Lower lobe of right lung (tissue), 2 donors: ENCODE results near the gene PLS3. TPM values are rescaled to one million over a fixed set of nuclear protein-coding genes. Genes with fewer than 3 reads are reported as not detected.
"Not testable (repeated sequence)": the region's sequence is repeated elsewhere in the genome, so short reads cannot be mapped to it uniquely, and the experiment has no call there.

ENCODE experiments used
- ATAC-seq, 2 donors: fragments of 200-7000 bp; cut with Tn5 transposase; one replicate each; pipeline ENCODE4 v1.9.1; 2020 to 2022; ENCODE audit warnings: mild to moderate bottlenecking in 2 of 2, moderate library complexity in 2 of 2
- DNase-seq: peaks from one replicate; pipeline ENCODE4 v3.0.0-alpha.2; 2020
- H3K27ac ChIP-seq: fragments of 200-600 bp; one replicate; pipeline ENCODE4 v1.8.0; 2022
- H3K27me3 ChIP-seq: fragments of 200-600 bp; one replicate; pipeline ENCODE4 v1.8.0; 2022; ENCODE audit warnings: low read depth
- H3K36me3 ChIP-seq: fragments of 200-600 bp; one replicate; pipeline ENCODE4 v1.8.0; 2022; ENCODE audit warnings: mild to moderate bottlenecking
- H3K4me1 ChIP-seq: fragments of 200-600 bp; one replicate; pipeline ENCODE4 v1.8.0; 2022
- H3K4me3 ChIP-seq: fragments of 200-600 bp; one replicate; pipeline ENCODE4 v1.8.0; 2022; ENCODE audit warnings: mild to moderate bottlenecking
- H3K9me3 ChIP-seq: fragments of 200-600 bp; one replicate; pipeline ENCODE4 v1.8.0; 2022
- intact Hi-C: fragments of 100-400 bp; cut with DNase I; formaldehyde crosslinking; loops from one replicate; pipeline ENCODE4 v1.11.0; 2022
- total RNA-seq: library from RNA; stranded (reverse); fragmentation: NEBNext Ultra II Directional; extraction: Animal tissue kit (Norgen Biotek cat#: 25700); gene quantifications from one replicate; pipeline ENCODE4 v1.2.1, GENCODE V29; 2021
- TF ChIP-seq, protein P1 (sequence below): fragments of 200-600 bp; IDR thresholded peaks from one replicate; pipeline ENCODE4 v1.8.0; 2022; ENCODE audit warnings: antibody characterized with exemption, mild to moderate bottlenecking
- donor health status: DM: no; HTN: yes; CAD: no; lungs with severe emphysema.

PLS3 gene
- total RNA-seq, 1 donor from 2014 or later: 138 TPM

DNA sequence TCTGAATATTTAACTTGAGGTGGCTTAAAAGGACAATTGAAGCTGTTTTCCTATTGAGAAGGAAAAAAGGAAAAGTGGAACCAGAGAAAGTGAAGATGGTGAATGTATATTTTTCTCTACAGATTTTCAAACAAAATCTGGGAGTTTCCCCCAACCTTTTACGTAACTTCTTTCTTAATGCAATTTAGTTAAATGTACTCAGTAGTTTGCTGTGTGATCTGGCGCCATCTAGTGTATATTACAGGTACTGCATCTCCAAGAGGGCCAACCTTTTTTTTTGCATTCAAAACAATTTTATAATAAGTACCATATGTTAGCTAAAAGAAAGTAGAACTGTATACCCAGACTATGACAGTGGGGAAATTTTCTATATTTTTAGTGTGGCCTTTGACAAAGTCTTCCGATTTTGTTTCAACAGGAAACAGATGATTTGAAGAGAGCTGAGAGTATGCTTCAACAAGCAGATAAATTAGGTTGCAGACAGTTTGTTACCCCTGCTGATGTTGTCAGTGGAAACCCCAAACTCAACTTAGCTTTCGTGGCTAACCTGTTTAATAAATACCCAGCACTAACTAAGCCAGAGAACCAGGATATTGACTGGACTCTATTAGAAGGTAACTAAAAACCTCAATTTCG lies 82.0 kb downstream of the PLS3 start:
- H3K4me1 ChIP-seq: peaks cover 9% of the 10 kb centered on the region
- no peaks in the 10 kb centered on the region for H3K27me3 ChIP-seq
- no peaks in the 10 kb centered on the region for H3K9me3 ChIP-seq
- peaks cover 38% of the 10 kb centered on the region for H3K36me3 ChIP-seq
- DNase-seq: no peak
- TF ChIP-seq, protein P1, sequence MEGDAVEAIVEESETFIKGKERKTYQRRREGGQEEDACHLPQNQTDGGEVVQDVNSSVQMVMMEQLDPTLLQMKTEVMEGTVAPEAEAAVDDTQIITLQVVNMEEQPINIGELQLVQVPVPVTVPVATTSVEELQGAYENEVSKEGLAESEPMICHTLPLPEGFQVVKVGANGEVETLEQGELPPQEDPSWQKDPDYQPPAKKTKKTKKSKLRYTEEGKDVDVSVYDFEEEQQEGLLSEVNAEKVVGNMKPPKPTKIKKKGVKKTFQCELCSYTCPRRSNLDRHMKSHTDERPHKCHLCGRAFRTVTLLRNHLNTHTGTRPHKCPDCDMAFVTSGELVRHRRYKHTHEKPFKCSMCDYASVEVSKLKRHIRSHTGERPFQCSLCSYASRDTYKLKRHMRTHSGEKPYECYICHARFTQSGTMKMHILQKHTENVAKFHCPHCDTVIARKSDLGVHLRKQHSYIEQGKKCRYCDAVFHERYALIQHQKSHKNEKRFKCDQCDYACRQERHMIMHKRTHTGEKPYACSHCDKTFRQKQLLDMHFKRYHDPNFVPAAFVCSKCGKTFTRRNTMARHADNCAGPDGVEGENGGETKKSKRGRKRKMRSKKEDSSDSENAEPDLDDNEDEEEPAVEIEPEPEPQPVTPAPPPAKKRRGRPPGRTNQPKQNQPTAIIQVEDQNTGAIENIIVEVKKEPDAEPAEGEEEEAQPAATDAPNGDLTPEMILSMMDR: peak; percentile 82
- intact Hi-C loops: no loop called here
- H3K27ac ChIP-seq: no peak overlapping the region
- no peak overlapping the region for H3K4me3 ChIP-seq
- peak; percentile 59 to 72 for ATAC-seq

DNA sequence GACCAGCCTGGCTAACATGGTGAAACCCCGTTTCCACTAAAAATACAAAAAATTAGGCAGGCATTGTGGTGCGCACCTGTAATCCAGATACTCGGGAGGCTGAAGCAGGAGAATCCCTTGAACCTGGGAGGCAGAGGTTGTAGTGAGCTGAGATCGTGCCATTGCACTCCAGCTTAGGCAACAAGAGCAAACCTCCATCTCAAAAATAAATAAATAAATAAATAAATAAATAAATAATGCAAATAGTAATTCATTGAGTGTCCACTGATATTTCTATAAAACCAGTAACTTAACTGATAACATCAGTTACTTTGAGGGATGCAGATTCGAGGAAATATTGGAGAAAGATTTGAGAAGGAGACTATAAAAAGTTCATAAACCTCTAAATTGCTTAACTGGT lies 83.4 kb downstream of the PLS3 start:
- H3K4me3 ChIP-seq, DNase-seq, H3K27me3 ChIP-seq, ATAC-seq, H3K27ac ChIP-seq, intact Hi-C loops, H3K4me1 ChIP-seq, H3K9me3 ChIP-seq: not testable (repeated sequence)
- peaks cover 47% of the 10 kb centered on the region for H3K36me3 ChIP-seq

DNA sequence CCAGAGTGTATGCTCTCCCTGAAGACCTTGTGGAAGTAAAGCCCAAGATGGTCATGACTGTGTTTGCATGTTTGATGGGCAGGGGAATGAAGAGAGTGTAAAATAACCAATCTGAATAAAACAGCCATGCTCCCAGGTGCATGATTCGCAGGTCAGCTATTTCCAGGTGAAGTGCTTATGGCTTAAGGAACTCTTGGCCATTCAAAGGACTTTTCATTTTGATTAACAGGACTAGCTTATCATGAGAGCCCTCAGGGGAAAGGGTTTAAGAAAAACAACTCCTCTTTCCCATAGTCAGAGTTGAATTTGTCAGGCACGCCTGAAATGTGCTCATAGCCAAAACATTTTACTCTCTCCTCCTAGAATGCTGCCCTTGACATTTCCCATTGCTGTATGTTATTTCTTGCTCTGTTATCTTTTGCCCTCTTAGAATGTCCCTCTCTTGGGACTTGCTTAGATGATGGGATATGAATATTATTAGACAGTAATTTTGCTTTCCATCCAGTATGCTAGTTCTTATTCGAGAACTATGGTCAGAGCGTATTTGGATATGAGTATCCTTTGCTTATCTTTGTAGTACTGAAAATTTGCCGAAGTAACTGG lies 88.6 kb downstream of the PLS3 start:
- H3K36me3 ChIP-seq: peaks cover 50% of the 10 kb centered on the region
- no peaks in the 10 kb centered on the region for H3K4me1 ChIP-seq
- no peak overlapping the region for H3K27ac ChIP-seq
- no peaks in the 10 kb centered on the region for H3K9me3 ChIP-seq
- intact Hi-C loops: no loop called here
- H3K27me3 ChIP-seq: no peaks in the 10 kb centered on the region
- ATAC-seq: peak; percentile 32 to 73
- H3K4me3 ChIP-seq: no peak overlapping the region
- TF ChIP-seq, protein P1: no peak
- DNase-seq: no peak

DNA sequence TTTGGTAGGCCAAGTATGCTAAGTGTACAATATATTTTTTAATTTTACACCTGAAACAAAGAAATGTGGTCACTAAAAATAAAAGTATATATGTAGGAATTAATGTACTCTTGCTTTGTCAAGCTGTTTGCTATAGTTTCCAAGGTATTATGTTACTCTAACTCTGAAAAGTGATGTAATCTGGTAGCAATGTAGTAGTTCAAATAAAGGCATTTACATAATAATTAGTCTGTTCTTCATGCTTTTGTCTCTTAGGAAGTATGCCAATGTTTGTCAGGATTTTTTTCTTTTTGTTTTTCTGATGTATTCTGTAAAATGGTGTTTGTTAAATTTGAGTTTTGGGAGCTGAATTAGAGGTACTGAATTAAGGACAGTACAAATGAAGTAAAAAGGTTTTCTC lies 89.5 kb downstream of the PLS3 start:
- Histone ChIP-seq H3K27ac (no peak overlapping the region), H3K4me1 (no peaks in the 10 kb centered on the region), H3K9me3 (no peaks in the 10 kb centered on the region), H3K36me3 (peaks cover 43% of the 10 kb centered on the region), H3K27me3 (no peaks in the 10 kb centered on the region), H3K4me3 (no peak overlapping the region)
- no peak for DNase-seq
- TF ChIP-seq, protein P1: no peak
- intact Hi-C loops: no loop called here
- ATAC-seq: no peak

DNA sequence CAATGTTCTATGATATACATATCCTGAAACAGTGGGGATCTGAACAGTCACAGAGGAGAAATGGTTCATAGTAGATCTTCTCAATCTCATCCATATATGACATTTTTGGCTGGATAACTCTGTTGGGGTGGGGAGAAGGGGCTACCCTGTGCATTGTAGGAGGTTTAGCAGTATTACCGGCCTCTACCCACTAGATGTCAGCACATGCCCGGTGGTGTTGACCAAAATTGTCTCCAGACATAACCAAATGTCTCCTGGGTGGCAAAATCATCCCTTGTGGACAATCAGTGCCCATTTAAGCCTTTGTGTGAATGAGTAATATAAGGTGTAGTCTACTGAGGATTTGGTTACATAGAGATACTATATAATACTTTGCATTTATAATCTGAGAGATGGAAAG lies 89.9 kb downstream of the PLS3 start:
- TF ChIP-seq, protein P1: peak; percentile 32
- no peak for DNase-seq
- Histone ChIP-seq H3K27me3 (no peaks in the 10 kb centered on the region), H3K4me1 (no peaks in the 10 kb centered on the region), H3K4me3 (no peak overlapping the region), H3K9me3 (no peaks in the 10 kb centered on the region), H3K36me3 (peaks cover 40% of the 10 kb centered on the region), H3K27ac (no peak overlapping the region)
- intact Hi-C loops: no loop called here
- ATAC-seq: peak in 1 of 2 donors; percentile 65

DNA sequence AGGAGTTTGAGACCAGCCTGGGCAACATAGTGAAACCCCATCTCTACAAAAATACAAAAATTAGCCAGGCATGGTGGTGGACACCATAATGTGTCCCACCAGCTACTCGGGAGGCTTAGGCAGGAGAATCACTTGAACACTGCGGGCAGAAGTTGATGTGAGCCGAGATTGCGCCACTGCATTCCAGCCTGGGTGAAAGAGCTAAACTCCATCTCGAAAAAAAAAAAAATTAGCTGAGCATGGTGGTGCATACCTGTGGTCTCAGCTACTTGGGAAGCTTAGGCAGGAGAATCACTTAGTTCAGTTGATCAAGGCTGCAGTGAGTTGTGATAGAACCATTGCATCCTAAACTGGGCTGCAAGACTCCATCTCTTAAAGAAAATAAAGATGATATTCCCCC lies 91.2 kb downstream of the PLS3 start:
- ATAC-seq (no peak), DNase-seq (no peak)
- Histone ChIP-seq H3K27ac (no peak overlapping the region), H3K36me3 (peaks cover 27% of the 10 kb centered on the region), H3K27me3 (no peaks in the 10 kb centered on the region), H3K4me3 (no peak overlapping the region), H3K4me1 (no peaks in the 10 kb centered on the region), H3K9me3 (no peaks in the 10 kb centered on the region)
- TF ChIP-seq, protein P1: no peak
- intact Hi-C loops: no loop called here
